Measurements from ENCODE around the gene STXBP2. TPM values are rescaled to one million over a fixed set of nuclear protein-coding genes. Genes with fewer than 3 reads are reported as not detected.

Gene STXBP2
- total RNA-seq, 1 donor from 2014 or later: 122 TPM

- no peak for DNase-seq (ENCODE audit: low spot score)
These were observed 24.3 kb upstream of the STXBP2 start for GRCh38 chr19:7612282-7613274.

GRCh38 chr19:7614859-7615741 is 21.8 kb upstream of the STXBP2 start:
- no peak for DNase-seq (ENCODE audit: low spot score)

GRCh38 chr19:7617172-7617571 is 19.7 kb upstream of the STXBP2 start:
- DNase-seq (ENCODE audit: low spot score): no peak

GRCh38 chr19:7617735-7618134 is 19.2 kb upstream of the STXBP2 start:
- DNase-seq (ENCODE audit: low spot score): no peak

- DNase-seq (ENCODE audit: low spot score): no peak
These were observed 18.6 kb upstream of the STXBP2 start for GRCh38 chr19:7618348-7618747.

- DNase-seq (ENCODE audit: low spot score): peak; percentile 83
These were observed 18.0 kb upstream of the STXBP2 start for GRCh38 chr19:7618771-7619510.

- no peak for DNase-seq (ENCODE audit: low spot score)
These were observed 17.1 kb upstream of the STXBP2 start for GRCh38 chr19:7619671-7620441.

GRCh38 chr19:7620442-7621412 is 16.2 kb upstream of the STXBP2 start:
- DNase-seq (ENCODE audit: low spot score): no peak

- DNase-seq (ENCODE audit: low spot score): no peak
These were observed 13.8 kb upstream of the STXBP2 start for GRCh38 chr19:7622933-7623685.

- DNase-seq (ENCODE audit: low spot score): no peak
These were observed 12.9 kb upstream of the STXBP2 start for GRCh38 chr19:7623725-7624603.

- no peak for DNase-seq (ENCODE audit: low spot score)
These were observed 12.1 kb upstream of the STXBP2 start for GRCh38 chr19:7624810-7625209.

- DNase-seq (ENCODE audit: low spot score): no peak
These were observed 11.0 kb upstream of the STXBP2 start for GRCh38 chr19:7625763-7626372.

- DNase-seq (ENCODE audit: low spot score): no peak
These were observed 9.7 kb upstream of the STXBP2 start for GRCh38 chr19:7627166-7627565.

- no peak for DNase-seq (ENCODE audit: low spot score)
These were observed 8.2 kb upstream of the STXBP2 start for GRCh38 chr19:7628589-7629311.

- DNase-seq (ENCODE audit: low spot score): peak; percentile 98
These were observed 7.4 kb upstream of the STXBP2 start, which contains the start of the genes PET100 and XAB2 for GRCh38 chr19:7629347-7630054. Gene PET100 (plus strand): TSS chr19:7629793. CDS start chr19:7629834, 41 bp downstream. Gene XAB2 (minus strand): TSS chr19:7629545. CDS start chr19:7629527, 18 bp downstream.

- no peak for DNase-seq (ENCODE audit: low spot score)
These were observed 5.3 kb upstream of the STXBP2 start for GRCh38 chr19:7631577-7631976.

All from ureter (tissue), 1 donor.